ENCODE measurements around the gene HSDL2.
"Not testable (repeated sequence)": the region's sequence is repeated elsewhere in the genome, so short reads cannot be mapped to it uniquely, and the experiment has no call there.

Gene HSDL2

GRCh38 chr9:112503170-112503569 lies 123.3 kb downstream of the HSDL2 start:
- no peak for DNase-seq

GRCh38 chr9:112505086-112505485 lies 125.2 kb downstream of the HSDL2 start:
- no peak for DNase-seq

GRCh38 chr9:112505607-112506006 lies 125.7 kb downstream of the HSDL2 start:
- DNase-seq = no peak

- no peak for DNase-seq
Observed at GRCh38 chr9:112506571-112506970, 126.7 kb downstream of the HSDL2 start.

GRCh38 chr9:112507001-112507680 lies 127.2 kb downstream of the HSDL2 start:
- DNase-seq = no peak

GRCh38 chr9:112508377-112508776 lies 128.5 kb downstream of the HSDL2 start:
- no peak for DNase-seq

GRCh38 chr9:112512377-112512776 lies 132.5 kb downstream of the HSDL2 start:
- not testable (repeated sequence) for DNase-seq

- DNase-seq = no peak
Observed at GRCh38 chr9:112516769-112517168, 136.9 kb downstream of the HSDL2 start.

GRCh38 chr9:112520069-112520468 lies 140.2 kb downstream of the HSDL2 start:
- DNase-seq = no peak

GRCh38 chr9:112520656-112521055 lies 140.7 kb downstream of the HSDL2 start:
- no peak for DNase-seq
